Peyer's patch (tissue), 4 donors: Measurements from ENCODE around the gene MIPOL1.

Experiments
- POLR2A ChIP-seq, 2 donors: fragments of 450-650 bp; IDR thresholded peaks; one replicate each; pipeline ENCODE4 v1.5.1; 2017; ENCODE audit warnings: antibody characterized with exemption in 2 of 2, mild to moderate bottlenecking in 2 of 2, moderate library complexity in 2 of 2
- TF ChIP-seq, protein P1 (sequence below), 6 experiments: fragments of 450-650 bp in 4 of 6; fragments of 200-600 bp in 2 of 6; sonication (generic) in 1 of 6; IDR thresholded peaks; one replicate each; pipeline ENCODE4 v1.5.1; 2017 to 2019; ENCODE audit warnings: antibody characterized with exemption in 6 of 6, mild to moderate bottlenecking in 3 of 6, moderate library complexity in 1 of 6

GRCh38 chr14:37422748-37423147, 225.0 kb downstream of the MIPOL1 start:
- TF ChIP-seq, protein P1, sequence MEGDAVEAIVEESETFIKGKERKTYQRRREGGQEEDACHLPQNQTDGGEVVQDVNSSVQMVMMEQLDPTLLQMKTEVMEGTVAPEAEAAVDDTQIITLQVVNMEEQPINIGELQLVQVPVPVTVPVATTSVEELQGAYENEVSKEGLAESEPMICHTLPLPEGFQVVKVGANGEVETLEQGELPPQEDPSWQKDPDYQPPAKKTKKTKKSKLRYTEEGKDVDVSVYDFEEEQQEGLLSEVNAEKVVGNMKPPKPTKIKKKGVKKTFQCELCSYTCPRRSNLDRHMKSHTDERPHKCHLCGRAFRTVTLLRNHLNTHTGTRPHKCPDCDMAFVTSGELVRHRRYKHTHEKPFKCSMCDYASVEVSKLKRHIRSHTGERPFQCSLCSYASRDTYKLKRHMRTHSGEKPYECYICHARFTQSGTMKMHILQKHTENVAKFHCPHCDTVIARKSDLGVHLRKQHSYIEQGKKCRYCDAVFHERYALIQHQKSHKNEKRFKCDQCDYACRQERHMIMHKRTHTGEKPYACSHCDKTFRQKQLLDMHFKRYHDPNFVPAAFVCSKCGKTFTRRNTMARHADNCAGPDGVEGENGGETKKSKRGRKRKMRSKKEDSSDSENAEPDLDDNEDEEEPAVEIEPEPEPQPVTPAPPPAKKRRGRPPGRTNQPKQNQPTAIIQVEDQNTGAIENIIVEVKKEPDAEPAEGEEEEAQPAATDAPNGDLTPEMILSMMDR (IDR thresholded peaks at IDR 0.05): no peak
- TF ChIP-seq POLR2A (IDR thresholded peaks at IDR 0.05): no peak
